Fibroblast of lung (primary cell): ENCODE data around the gene TNIK.

Experiments used
- EZH2 ChIP-seq: IDR thresholded peaks from 2 replicates; pipeline ENCODE4 v1.5.1; 2012; ENCODE audit warnings: low read length, control low read depth, mild to moderate bottlenecking; ENCODE audit errors: missing control alignments
- TF ChIP-seq, protein P1 (sequence below), 2 donors: IDR thresholded peaks in 1 of 2; conservative IDR thresholded peaks in 1 of 2; 1 replicate in 1 of 2; 2 replicates in 1 of 2; pipeline ENCODE4 v1.5.1; 2011 to 2012; ENCODE audit warnings: low read length in 2 of 2, control low read depth in 1 of 2, inconsistent platforms in 1 of 2, low read depth in 1 of 2, mild to moderate bottlenecking in 1 of 2

DNA sequence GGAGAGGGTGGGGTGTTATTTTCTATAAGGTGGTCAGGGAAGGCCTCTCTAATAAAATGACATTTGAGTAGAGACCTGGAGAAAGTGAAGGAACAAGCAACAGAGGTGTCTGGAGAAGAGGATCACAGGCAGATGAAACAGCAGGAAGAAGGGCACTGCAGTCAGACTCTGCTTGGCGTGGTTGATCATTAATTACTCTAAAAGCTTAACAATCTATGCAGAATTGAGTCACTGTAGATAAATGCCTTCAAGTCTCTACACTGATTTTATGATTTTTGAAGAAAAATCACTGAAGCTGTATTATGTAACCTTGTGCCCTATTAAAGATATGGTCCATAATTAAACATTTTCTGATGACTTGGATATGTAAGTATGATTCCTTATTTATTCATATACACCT, 114.2 kb downstream of the TNIK start:
- TF ChIP-seq, protein P1, sequence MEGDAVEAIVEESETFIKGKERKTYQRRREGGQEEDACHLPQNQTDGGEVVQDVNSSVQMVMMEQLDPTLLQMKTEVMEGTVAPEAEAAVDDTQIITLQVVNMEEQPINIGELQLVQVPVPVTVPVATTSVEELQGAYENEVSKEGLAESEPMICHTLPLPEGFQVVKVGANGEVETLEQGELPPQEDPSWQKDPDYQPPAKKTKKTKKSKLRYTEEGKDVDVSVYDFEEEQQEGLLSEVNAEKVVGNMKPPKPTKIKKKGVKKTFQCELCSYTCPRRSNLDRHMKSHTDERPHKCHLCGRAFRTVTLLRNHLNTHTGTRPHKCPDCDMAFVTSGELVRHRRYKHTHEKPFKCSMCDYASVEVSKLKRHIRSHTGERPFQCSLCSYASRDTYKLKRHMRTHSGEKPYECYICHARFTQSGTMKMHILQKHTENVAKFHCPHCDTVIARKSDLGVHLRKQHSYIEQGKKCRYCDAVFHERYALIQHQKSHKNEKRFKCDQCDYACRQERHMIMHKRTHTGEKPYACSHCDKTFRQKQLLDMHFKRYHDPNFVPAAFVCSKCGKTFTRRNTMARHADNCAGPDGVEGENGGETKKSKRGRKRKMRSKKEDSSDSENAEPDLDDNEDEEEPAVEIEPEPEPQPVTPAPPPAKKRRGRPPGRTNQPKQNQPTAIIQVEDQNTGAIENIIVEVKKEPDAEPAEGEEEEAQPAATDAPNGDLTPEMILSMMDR (conservative IDR thresholded peaks at IDR 0.05 in 1 of 2, IDR thresholded peaks at IDR 0.05 in 1 of 2; ENCODE audit: low read depth in 1 of 2, low read length in 2 of 2): no peak
- no peak for TF ChIP-seq EZH2
